Astrocyte of the spinal cord (primary cell): Measurements from ENCODE around the gene SLC23A1.
"Not testable (repeated sequence)": the region's sequence is repeated elsewhere in the genome, so short reads cannot be mapped to it uniquely, and the experiment has no call there.

Experiments
- DNase-seq: peaks from one replicate; pipeline ENCODE4 v3.0.0; 2011; ENCODE audit warnings: low read depth, low spot score
- H3K4me3 ChIP-seq: 2 replicates; pipeline ENCODE4 v1.5.1; 2011; ENCODE audit warnings: low read depth, mild to moderate bottlenecking, low read length, moderate library complexity
- in situ Hi-C: cut with HindIII; loops from 2 replicates; pipeline ENCODE4 v1.10.0; 2017; ENCODE audit warnings: low sequenced_read_pairs
- TF ChIP-seq, protein P1 (sequence below): IDR thresholded peaks from 2 replicates; pipeline ENCODE4 v1.5.1; 2012; ENCODE audit warnings: low read depth, mild to moderate bottlenecking, low read length, inconsistent platforms

SLC23A1 gene

DNA sequence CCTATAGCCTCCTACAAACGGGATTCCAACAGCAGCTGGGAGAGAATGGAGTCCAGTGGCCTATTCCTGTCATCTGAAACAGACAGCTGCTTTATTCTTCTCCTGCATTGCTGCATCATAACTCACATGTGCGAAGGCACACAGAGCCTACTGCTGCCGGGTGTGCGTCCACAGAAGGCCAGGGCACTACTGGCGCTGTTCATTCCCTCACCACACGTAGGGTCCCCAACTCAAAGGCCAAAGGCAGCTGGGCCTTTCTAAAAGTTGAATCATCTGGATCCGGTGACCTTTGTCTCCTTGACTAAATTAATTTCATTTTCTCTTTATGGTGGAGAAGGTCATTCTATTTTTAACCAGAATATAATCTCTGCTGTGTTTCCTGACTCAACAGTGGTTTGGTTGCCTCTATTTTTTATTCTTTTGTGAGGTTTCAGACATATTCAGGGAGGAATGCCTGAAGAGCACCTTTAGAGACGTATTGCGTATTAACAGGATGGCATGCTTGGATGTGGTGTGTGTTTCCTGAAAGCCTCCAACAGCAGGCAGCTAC, 31.6 kb upstream of the SLC23A1 start:
- no peak overlapping the region for H3K4me3 ChIP-seq
- no peak for DNase-seq
- TF ChIP-seq, protein P1, sequence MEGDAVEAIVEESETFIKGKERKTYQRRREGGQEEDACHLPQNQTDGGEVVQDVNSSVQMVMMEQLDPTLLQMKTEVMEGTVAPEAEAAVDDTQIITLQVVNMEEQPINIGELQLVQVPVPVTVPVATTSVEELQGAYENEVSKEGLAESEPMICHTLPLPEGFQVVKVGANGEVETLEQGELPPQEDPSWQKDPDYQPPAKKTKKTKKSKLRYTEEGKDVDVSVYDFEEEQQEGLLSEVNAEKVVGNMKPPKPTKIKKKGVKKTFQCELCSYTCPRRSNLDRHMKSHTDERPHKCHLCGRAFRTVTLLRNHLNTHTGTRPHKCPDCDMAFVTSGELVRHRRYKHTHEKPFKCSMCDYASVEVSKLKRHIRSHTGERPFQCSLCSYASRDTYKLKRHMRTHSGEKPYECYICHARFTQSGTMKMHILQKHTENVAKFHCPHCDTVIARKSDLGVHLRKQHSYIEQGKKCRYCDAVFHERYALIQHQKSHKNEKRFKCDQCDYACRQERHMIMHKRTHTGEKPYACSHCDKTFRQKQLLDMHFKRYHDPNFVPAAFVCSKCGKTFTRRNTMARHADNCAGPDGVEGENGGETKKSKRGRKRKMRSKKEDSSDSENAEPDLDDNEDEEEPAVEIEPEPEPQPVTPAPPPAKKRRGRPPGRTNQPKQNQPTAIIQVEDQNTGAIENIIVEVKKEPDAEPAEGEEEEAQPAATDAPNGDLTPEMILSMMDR, result no peak
- in situ Hi-C loops, result loop anchor here (25.0 kb wide), 1 partner anchor 98 kb away; no protein-coding TSS in a partner anchor

DNA sequence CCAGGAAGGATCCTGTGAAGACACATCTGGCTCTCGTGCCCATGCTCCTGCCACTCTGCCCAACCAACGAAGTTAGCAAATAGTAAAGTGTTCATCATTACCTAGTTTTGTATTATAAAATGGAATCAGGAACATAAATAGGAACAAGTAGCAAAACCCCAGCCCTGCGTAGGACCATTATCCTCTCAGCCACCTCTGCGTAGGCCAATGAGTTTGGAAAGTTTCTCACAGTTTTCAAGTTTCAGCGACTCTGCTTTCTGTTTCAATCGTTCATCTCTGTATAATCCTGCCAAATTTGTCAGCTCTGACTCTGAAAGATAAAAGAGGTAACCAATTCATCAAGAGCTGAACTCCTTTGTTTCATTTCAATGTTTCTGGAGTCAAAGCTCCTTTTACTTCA, 30.9 kb upstream of the SLC23A1 start:
- in situ Hi-C loops, result loop anchor here (25.0 kb wide), 1 partner anchor 98 kb away; no protein-coding TSS in a partner anchor
- TF ChIP-seq, protein P1, result no peak
- H3K4me3 ChIP-seq, result no peak overlapping the region
- DNase-seq, result no peak

DNA sequence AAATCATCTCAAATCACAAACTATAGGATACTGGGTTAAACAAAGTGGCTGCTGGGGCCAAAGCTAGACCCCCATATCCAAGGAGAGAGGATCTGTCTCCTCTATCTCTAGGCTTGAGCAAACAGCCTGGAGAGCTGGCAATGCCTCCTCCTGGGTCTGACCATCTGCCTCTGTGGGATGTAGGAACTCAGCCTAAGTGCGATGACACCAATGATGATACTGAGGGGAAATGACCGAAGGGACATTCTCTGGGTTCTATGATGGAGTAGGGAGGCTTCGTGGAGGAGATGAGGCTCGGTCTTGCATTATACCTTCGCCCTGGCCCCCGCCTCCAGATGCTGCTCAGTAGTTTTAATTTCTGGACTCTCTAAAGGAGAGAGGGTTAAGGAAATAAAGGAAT, 30.1 kb upstream of the SLC23A1 start:
- H3K4me3 ChIP-seq, result no peak overlapping the region
- in situ Hi-C loops, result loop anchor here (25.0 kb wide), 1 partner anchor 99 kb away; no protein-coding TSS in a partner anchor
- DNase-seq, result no peak
- TF ChIP-seq, protein P1, result no peak

DNA sequence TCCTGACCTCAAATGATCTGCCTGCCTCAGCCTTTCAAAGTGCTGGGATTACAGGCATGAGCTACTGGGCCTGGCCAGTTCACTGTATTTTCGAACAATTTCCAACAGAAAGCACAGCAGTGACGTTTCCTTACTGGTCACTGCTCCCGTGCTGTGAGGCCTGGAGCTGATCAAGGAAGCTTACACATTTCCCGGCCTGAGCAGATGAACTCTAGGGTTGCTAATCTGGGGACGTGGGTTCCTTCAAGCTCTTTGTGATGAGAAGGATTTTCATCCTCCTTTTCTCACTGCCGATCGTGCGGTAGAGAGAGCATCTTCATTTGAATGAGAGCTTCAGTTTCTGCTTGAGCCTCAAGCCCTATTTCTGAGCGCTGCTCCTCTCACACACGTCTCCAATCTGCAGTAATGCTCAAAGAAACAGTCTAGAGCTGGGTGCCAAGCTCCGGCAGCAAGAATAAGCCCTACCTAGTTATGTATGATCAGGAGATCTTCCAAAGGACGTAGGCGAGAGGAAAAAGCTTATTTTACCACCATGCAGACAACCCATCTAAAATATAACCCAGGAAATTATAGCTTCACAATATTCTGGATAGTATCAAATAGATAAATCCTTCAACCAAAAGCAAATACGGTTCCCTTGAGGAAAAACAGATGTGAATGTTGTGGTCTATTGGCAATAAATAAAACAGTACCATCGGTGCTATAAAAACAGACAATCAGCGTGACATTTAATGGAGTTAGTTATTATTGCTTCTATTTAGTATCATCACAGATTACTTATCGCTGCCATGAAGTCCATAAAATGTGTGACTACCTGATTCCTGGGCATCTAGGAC, 28.1 kb upstream of the SLC23A1 start:
- TF ChIP-seq, protein P1, result no peak
- H3K4me3 ChIP-seq, result no peak overlapping the region
- in situ Hi-C loops, result loop anchor here (25.0 kb wide), 1 partner anchor 101 kb away; no protein-coding TSS in a partner anchor
- no peak for DNase-seq

DNA sequence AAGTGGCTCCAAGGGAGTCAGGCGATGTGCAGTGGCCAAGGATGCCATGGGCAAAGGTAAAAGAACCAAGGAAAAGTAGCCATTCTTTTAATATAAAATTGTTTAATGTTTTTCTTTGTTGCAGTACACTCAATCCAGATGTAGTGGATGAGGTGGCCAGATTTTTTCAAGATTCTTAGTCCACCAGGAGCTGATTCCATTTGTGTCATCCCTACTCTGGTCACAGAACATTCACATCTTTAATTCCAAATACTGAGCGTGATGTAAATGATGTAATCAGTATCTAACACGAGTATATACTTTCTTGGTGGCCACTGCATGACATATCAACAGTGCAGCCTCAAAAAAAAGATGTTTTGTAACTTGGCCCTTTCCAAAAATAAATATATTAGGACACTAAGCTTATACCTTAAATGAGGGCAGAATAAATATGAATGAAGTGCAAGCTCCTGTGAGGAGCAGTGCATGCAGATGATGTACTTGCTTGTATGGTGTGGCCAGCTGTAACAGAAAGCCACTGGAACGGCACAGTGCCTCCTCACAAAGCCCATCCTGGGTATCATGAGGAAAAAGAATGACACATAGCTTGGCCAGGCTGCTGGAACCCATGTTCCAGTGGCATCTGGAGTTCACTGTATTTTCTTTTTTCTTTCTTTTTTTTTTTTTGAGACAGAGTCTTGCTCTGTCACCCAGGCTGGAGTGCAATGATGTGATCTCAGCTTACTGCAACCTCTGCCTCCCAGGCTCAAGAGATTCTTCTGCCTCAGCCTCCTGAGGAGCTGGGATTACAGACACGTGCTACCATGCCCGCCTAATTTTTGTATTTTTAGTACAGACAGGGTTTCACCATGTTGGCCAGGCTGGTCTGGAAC, 27.3 kb upstream of the SLC23A1 start:
- DNase-seq, result no peak
- TF ChIP-seq, protein P1, result no peak
- no peak overlapping the region for H3K4me3 ChIP-seq
- in situ Hi-C loops, result loop anchor here (25.0 kb wide), 1 partner anchor 102 kb away; no protein-coding TSS in a partner anchor

DNA sequence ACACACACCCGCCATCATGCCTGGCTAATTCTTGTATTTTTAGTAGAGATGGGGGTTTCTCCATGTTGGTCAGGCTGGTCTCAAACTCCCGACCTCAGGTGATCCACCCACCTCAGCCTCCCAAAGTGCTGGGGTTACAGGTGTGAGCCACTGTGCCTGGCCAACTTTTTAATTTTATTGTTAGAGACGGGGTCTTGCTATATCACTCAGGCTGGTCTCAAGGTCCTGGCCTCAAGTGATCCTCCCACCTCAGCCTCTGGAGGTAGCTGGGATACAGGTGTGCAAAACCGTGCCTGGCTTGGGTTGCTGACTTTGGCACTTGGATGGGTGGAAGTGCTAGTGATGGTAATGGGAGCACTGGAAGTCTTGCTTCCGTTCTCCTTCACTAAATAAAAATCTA, 26.0 kb upstream of the SLC23A1 start:
- in situ Hi-C loops, result loop anchor here (25.0 kb wide), 1 partner anchor 103 kb away; no protein-coding TSS in a partner anchor
- not testable (repeated sequence) for DNase-seq, H3K4me3 ChIP-seq
